ENCODE results near the gene KRTAP10-1. TPM values are rescaled to one million over a fixed set of nuclear protein-coding genes. Genes with fewer than 3 reads are reported as not detected.

KRTAP10-1 gene
- total and polyA plus RNA-seq, 9 of the 15 experiments (the other 6 are each of a cell fraction or from before 2014, with no cell fraction given) = not detected

- Histone ChIP-seq H3K27ac (ENCODE audit: extremely low read depth, low read depth, low read length) (no peak overlapping the region), H3K9me1 (ENCODE audit: control insufficient read depth, insufficient read depth, low read length) (no peaks in the 10 kb centered on the region), H3K4me2 (ENCODE audit: insufficient read depth, low read length) (no peak overlapping the region), H3K9me3 (replicated peaks; ENCODE audit: control insufficient read depth, insufficient read depth, low read depth, low read length) (no peaks in the 10 kb centered on the region), H3K9ac (ENCODE audit: insufficient read depth in 1 of 2, low read depth in 2 of 2, low read length in 2 of 2) (no peak overlapping the region), H3K36me3 (ENCODE audit: control insufficient read depth, insufficient read depth, low read length) (no peaks in the 10 kb centered on the region), H4K20me1 (replicated peaks; ENCODE audit: control insufficient read depth, insufficient read depth, low read length) (peaks cover 8% of the 10 kb centered on the region), H3K27me3 (ENCODE audit: control insufficient read depth in 2 of 2, insufficient read depth in 2 of 2, low read length in 2 of 2) (peaks cover 74 to 90% of the 10 kb centered on the region in 2 experiments), H3K79me2 (ENCODE audit: control insufficient read depth, insufficient read depth, low read length) (no peaks in the 10 kb centered on the region), H2AFZ (ENCODE audit: low read depth, low read length) (no peak overlapping the region), H3K4me1 (replicated peaks in 1 of 2; ENCODE audit: control insufficient read depth in 2 of 2, insufficient read depth in 2 of 2, low read length in 2 of 2) (peaks cover 0 to 29% of the 10 kb centered on the region in 2 experiments; a peak in 3 of 5 replicates), H3K4me3 (no peak overlapping the region)
- no peak for DNase-seq (ENCODE audit: extremely low read depth in 1 of 4, low spot score in 3 of 4)
- BruUV-seq (replicated peaks) = no TSS peak
- in situ Hi-C loops (cut with MboI) = loop anchor here (10.0 kb wide), 1 partner anchor 435 kb away; no protein-coding TSS in a partner anchor
- no peak for ATAC-seq
- 4% methylated on average over 19 of the region's 19 CpGs for WGBS (ENCODE audit: insufficient coverage, low coverage, missing lambda C conversion rate)
- intact Hi-C loops (cut with micrococcal nuclease) = no loop called here
- TF ChIP-seq RNF219 (CRISPR knock-in tag; IDR thresholded peaks at IDR 0.05) (no peak), ZNF224 (CRISPR knock-in tag; IDR thresholded peaks at IDR 0.05) (no peak), ERF (CRISPR knock-in tag; IDR thresholded peaks at IDR 0.05) (no peak), MEIS2 (IDR thresholded peaks at IDR 0.05; ENCODE audit: partially characterized antibody) (no peak), BRF1 (IDR thresholded peaks at IDR 0.05; ENCODE audit: borderline replicate concordance, extremely low read depth, insufficient read length) (no peak), ZNF449 (CRISPR knock-in tag; IDR thresholded peaks at IDR 0.05) (no peak), COPS2 (conservative IDR thresholded peaks at IDR 0.05) (no peak), KLF6 (CRISPR knock-in tag; IDR thresholded peaks at IDR 0.05; ENCODE audit: borderline replicate concordance) (no peak), ZNF444 (CRISPR knock-in tag; IDR thresholded peaks at IDR 0.05) (no peak), WHSC1 (IDR thresholded peaks at IDR 0.05; ENCODE audit: low read length) (no peak)
- CTCF ChIA-PET (ENCODE audit: low intra/inter-chr PET ratio) = no interaction called here
- POLR2A ChIA-PET = no interaction called here
- FAIRE-seq = no peak
These were observed 39.9 kb downstream of the KRTAP10-1 start for GRCh38 chr21:44500111-44500510.

Data from K562 (cell line).